SK-N-SH treated with all-trans-retinoic acid at 6 μM for 48 hours (cell line): ENCODE measurements around the gene ANXA5.
A peak's percentile ranks its signal among the peaks of the same experiment; 100 is the strongest.

Source experiments
- ATAC-seq: fragments of 200-7000 bp; cut with Tn5 transposase; 3 replicates; pipeline ENCODE4 v1.9.1; 2020; ENCODE audit warnings: mild to moderate bottlenecking, moderate library complexity
- ARNTL ChIP-seq: fragments of 450-650 bp; formaldehyde crosslinking; IDR thresholded peaks from 2 replicates; pipeline ENCODE4 v1.5.0; 2020; ENCODE audit warnings: low read depth, mild to moderate bottlenecking, moderate library complexity, borderline replicate concordance
- BACH2 ChIP-seq: fragments of 250-450 bp; sonication (Bioruptor Pico); IDR thresholded peaks from 2 replicates; pipeline ENCODE4 v1.9.0; 2021; ENCODE audit warnings: mild to moderate bottlenecking, borderline replicate concordance
- CSDC2 ChIP-seq: fragments of 250-450 bp; sonication (Bioruptor Pico); IDR thresholded peaks from 2 replicates; pipeline ENCODE4 v1.5.0; 2020; ENCODE audit warnings: mild to moderate bottlenecking, moderate library complexity
- ESRRG ChIP-seq: fragments of 250-450 bp; sonication (Bioruptor Pico); IDR thresholded peaks from 2 replicates; pipeline ENCODE4 v1.6.1; 2021; ENCODE audit warnings: mild to moderate bottlenecking
- GLIS3 ChIP-seq: fragments of 250-450 bp; sonication (Bioruptor Pico); IDR thresholded peaks from 2 replicates; pipeline ENCODE4 v1.5.0; 2020; ENCODE audit warnings: mild to moderate bottlenecking, moderate library complexity
- ISL1 ChIP-seq: fragments of 250-450 bp; sonication (Bioruptor Pico); IDR thresholded peaks from 2 replicates; pipeline ENCODE4 v2.1.2; 2022; ENCODE audit warnings: mild to moderate bottlenecking, moderate library complexity
- OSR1 ChIP-seq: fragments of 250-450 bp; sonication (Bioruptor Pico); IDR thresholded peaks from 2 replicates; pipeline ENCODE4 v1.8.0; 2022; ENCODE audit warnings: moderate library complexity, mild to moderate bottlenecking, inconsistent platforms
- PPARA ChIP-seq: fragments of 250-450 bp; sonication (Bioruptor Pico); IDR thresholded peaks from 2 replicates; pipeline ENCODE4 v1.5.0; 2020; ENCODE audit warnings: mild to moderate bottlenecking, borderline replicate concordance
- RARB ChIP-seq: fragments of 250-450 bp; sonication (Bioruptor Pico); IDR thresholded peaks from 2 replicates; pipeline ENCODE4 v1.8.0; 2021; ENCODE audit warnings: mild to moderate bottlenecking, moderate library complexity
- SNAI2 ChIP-seq: fragments of 250-450 bp; sonication (Bioruptor Pico); IDR thresholded peaks from 2 replicates; pipeline ENCODE4 v1.5.0; 2020; ENCODE audit warnings: mild to moderate bottlenecking, moderate library complexity
- TCF4 ChIP-seq: fragments of 250-450 bp; sonication (Bioruptor Pico); IDR thresholded peaks from 2 replicates; pipeline ENCODE4 v1.8.0; 2021; ENCODE audit warnings: mild to moderate bottlenecking, moderate library complexity, borderline replicate concordance
- ZC3H10 ChIP-seq: fragments of 250-450 bp; sonication (Bioruptor Pico); IDR thresholded peaks from 2 replicates; pipeline ENCODE4 v1.5.1; 2021; ENCODE audit warnings: mild to moderate bottlenecking, moderate library complexity
- ZFP3 ChIP-seq: fragments of 250-450 bp; sonication (Bioruptor Pico); IDR thresholded peaks from 2 replicates; pipeline ENCODE4 v1.5.0; 2020; ENCODE audit warnings: mild to moderate bottlenecking, moderate library complexity
- ZFP30 ChIP-seq: fragments of 450-650 bp; formaldehyde crosslinking; IDR thresholded peaks from 2 replicates; pipeline ENCODE4 v1.5.0; 2022; ENCODE audit warnings: mild to moderate bottlenecking, moderate library complexity
- ZNF565 ChIP-seq: fragments of 450-650 bp; formaldehyde crosslinking; conservative IDR thresholded peaks from 2 replicates; pipeline ENCODE4 v1.5.0; 2020; ENCODE audit warnings: low read depth, mild to moderate bottlenecking, moderate library complexity
- ZNF8 ChIP-seq: fragments of 450-650 bp; formaldehyde crosslinking; IDR thresholded peaks from 2 replicates; pipeline ENCODE4 v1.5.0; 2020; ENCODE audit warnings: mild to moderate bottlenecking, moderate library complexity
- TF ChIP-seq, protein P1 (sequence below): fragments of 250-450 bp; sonication (Bioruptor Pico); IDR thresholded peaks from 2 replicates; pipeline ENCODE4 v1.5.1; 2021; ENCODE audit warnings: mild to moderate bottlenecking, moderate library complexity
- TF ChIP-seq, protein P2 (sequence below): fragments of 250-450 bp; sonication (Bioruptor Pico); IDR thresholded peaks from 2 replicates; pipeline ENCODE4 v1.8.0; 2021; ENCODE audit warnings: low read depth, mild to moderate bottlenecking, moderate library complexity, borderline replicate concordance
- TF ChIP-seq, protein P3 (sequence below): fragments of 250-450 bp; sonication (Bioruptor Pico); IDR thresholded peaks from 2 replicates; pipeline ENCODE4 v1.5.1; 2020; ENCODE audit warnings: low read depth, mild to moderate bottlenecking, moderate library complexity
- TF ChIP-seq, protein P4 (sequence below): fragments of 250-450 bp; sonication (Bioruptor Pico); IDR thresholded peaks from 2 replicates; pipeline ENCODE4 v1.8.0; 2020; ENCODE audit warnings: mild to moderate bottlenecking, moderate library complexity, borderline replicate concordance
- TF ChIP-seq, protein P5 (sequence below): fragments of 250-450 bp; sonication (Bioruptor Pico); IDR thresholded peaks from 2 replicates; pipeline ENCODE4 v1.5.0; 2020; ENCODE audit warnings: mild to moderate bottlenecking, moderate library complexity

Gene ANXA5

DNA sequence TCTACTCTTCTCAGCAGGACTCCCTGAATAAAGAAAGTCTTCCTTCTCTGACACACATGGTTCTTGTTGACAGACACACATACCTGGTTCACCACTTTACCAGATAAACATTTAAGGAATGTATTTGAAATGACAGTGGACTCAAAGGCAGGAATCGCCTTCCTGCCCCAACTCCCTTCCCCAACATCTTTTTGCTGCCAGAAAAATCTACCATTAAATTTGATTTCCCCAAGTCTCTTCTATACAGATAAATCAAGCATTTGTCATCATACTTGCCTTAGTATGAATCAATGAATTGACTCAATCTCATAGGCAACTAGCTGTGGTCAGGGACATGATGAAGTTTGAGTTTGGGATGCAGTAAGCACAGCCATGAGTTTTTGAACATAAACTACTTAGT lies 23.3 kb upstream of the ANXA5 start:
- TF ChIP-seq ZNF565 (CRISPR knock-in tag) (no peak), ARNTL (CRISPR knock-in tag) (no peak), ESRRG (CRISPR knock-in tag) (no peak), OSR1 (CRISPR knock-in tag) (no peak), CSDC2 (CRISPR knock-in tag) (no peak)
- TF ChIP-seq, protein P1, sequence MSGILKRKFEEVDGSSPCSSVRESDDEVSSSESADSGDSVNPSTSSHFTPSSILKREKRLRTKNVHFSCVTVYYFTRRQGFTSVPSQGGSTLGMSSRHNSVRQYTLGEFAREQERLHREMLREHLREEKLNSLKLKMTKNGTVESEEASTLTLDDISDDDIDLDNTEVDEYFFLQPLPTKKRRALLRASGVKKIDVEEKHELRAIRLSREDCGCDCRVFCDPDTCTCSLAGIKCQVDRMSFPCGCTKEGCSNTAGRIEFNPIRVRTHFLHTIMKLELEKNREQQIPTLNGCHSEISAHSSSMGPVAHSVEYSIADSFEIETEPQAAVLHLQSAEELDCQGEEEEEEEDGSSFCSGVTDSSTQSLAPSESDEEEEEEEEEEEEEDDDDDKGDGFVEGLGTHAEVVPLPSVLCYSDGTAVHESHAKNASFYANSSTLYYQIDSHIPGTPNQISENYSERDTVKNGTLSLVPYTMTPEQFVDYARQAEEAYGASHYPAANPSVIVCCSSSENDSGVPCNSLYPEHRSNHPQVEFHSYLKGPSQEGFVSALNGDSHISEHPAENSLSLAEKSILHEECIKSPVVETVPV (CRISPR knock-in tag), result no peak

DNA sequence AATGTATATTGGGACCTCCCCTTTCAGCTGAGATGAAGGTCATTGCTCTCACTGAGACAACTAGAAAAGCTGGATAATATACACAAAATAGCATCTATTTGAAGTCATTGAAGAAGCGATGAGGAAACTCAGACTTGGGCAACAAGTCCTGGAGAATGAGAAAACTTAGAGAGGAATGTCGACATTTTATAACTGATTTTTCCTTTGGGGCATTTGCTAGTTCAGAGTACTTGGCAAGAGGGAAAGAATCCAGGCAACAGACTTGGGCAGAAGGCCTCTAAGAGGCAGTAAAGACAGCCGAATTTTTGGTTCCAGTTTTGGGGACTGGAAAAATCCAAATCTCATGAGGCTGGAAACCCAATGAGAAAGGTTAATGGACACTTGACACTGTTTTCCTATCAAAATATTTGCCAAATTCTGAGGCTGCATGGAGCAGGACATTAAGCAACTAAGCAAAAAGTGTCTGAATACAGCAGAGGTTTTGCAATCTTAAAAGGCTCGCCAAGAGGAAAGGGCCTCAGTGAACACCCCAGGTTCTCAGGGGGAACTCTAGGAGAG lies 21.0 kb upstream of the ANXA5 start:
- ATAC-seq, result no peak
- no peak for TF ChIP-seq BACH2 (CRISPR knock-in tag)
- TF ChIP-seq, protein P2, sequence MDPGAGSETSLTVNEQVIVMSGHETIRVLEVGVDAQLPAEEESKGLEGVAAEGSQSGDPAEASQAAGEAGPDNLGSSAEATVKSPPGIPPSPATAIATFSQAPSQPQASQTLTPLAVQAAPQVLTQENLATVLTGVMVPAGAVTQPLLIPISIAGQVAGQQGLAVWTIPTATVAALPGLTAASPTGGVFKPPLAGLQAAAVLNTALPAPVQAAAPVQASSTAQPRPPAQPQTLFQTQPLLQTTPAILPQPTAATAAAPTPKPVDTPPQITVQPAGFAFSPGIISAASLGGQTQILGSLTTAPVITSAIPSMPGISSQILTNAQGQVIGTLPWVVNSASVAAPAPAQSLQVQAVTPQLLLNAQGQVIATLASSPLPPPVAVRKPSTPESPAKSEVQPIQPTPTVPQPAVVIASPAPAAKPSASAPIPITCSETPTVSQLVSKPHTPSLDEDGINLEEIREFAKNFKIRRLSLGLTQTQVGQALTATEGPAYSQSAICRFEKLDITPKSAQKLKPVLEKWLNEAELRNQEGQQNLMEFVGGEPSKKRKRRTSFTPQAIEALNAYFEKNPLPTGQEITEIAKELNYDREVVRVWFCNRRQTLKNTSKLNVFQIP (CRISPR knock-in tag), result no peak
- no peak for TF ChIP-seq PPARA (CRISPR knock-in tag)

More for the DNA sequence above, 23.3 kb upstream of the ANXA5 start:
- ATAC-seq, result peak; percentile 68

DNA sequence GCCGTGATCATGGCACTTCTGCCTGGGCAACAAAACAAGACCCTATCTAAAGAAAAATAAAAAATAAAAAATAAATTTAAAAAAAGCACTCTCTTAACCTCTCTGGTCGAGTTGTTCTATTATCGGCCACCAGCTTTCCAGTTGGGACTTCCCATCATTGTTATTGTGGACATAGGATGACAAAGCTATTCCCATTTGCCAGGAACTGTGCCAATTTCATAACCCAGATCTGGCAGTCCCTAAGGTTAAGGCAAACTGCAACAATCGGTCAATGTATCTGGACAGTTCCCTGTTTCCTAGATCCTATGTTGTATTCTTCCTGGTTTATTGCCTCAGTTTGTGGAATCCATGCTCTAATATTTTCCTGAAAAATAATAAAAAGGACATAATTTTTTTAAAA lies 17.8 kb upstream of the ANXA5 start:
- TF ChIP-seq, protein P3, sequence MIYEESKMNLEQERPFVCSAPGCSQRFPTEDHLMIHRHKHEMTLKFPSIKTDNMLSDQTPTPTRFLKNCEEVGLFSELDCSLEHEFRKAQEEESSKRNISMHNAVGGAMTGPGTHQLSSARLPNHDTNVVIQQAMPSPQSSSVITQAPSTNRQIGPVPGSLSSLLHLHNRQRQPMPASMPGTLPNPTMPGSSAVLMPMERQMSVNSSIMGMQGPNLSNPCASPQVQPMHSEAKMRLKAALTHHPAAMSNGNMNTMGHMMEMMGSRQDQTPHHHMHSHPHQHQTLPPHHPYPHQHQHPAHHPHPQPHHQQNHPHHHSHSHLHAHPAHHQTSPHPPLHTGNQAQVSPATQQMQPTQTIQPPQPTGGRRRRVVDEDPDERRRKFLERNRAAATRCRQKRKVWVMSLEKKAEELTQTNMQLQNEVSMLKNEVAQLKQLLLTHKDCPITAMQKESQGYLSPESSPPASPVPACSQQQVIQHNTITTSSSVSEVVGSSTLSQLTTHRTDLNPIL (CRISPR knock-in tag), result no peak
- TF ChIP-seq, protein P4, sequence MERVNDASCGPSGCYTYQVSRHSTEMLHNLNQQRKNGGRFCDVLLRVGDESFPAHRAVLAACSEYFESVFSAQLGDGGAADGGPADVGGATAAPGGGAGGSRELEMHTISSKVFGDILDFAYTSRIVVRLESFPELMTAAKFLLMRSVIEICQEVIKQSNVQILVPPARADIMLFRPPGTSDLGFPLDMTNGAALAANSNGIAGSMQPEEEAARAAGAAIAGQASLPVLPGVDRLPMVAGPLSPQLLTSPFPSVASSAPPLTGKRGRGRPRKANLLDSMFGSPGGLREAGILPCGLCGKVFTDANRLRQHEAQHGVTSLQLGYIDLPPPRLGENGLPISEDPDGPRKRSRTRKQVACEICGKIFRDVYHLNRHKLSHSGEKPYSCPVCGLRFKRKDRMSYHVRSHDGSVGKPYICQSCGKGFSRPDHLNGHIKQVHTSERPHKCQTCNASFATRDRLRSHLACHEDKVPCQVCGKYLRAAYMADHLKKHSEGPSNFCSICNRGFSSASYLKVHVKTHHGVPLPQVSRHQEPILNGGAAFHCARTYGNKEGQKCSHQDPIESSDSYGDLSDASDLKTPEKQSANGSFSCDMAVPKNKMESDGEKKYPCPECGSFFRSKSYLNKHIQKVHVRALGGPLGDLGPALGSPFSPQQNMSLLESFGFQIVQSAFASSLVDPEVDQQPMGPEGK (CRISPR knock-in tag), result no peak
- no peak for TF ChIP-seq ZNF565 (CRISPR knock-in tag)
- no peak for ATAC-seq

DNA sequence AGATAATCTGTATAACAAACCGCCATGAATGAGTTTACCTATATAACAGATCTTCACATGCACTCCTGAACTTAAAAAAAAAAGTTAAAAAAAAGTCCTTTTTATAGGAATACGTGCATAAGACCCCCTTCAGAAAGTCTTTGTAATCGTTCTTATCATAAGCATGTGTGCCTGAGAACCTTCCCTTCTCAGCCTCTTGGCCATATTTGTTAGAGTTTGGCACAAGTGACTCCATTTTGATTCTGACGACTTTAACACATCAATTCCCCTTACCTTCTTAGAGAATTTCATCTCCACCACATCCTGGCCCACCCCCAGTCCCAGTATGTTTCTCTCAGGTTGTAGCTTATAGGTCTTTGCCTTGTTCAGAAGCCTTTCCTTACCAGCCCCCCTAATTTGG lies 16.0 kb upstream of the ANXA5 start:
- no peak for ATAC-seq

More for the DNA sequence above, 16.0 kb upstream of the ANXA5 start:
- TF ChIP-seq ZNF565 (CRISPR knock-in tag) (no peak), ZFP3 (CRISPR knock-in tag) (no peak), ARNTL (CRISPR knock-in tag) (no peak), SNAI2 (CRISPR knock-in tag) (no peak), GLIS3 (CRISPR knock-in tag) (no peak), TCF4 (CRISPR knock-in tag) (no peak), RARB (CRISPR knock-in tag) (no peak), ZC3H10 (CRISPR knock-in tag) (no peak), ISL1 (no peak), ESRRG (CRISPR knock-in tag) (no peak), ZFP30 (no peak), PPARA (CRISPR knock-in tag) (no peak), OSR1 (CRISPR knock-in tag) (no peak), ZNF8 (CRISPR knock-in tag) (no peak), CSDC2 (CRISPR knock-in tag) (no peak)
- TF ChIP-seq, protein P5, sequence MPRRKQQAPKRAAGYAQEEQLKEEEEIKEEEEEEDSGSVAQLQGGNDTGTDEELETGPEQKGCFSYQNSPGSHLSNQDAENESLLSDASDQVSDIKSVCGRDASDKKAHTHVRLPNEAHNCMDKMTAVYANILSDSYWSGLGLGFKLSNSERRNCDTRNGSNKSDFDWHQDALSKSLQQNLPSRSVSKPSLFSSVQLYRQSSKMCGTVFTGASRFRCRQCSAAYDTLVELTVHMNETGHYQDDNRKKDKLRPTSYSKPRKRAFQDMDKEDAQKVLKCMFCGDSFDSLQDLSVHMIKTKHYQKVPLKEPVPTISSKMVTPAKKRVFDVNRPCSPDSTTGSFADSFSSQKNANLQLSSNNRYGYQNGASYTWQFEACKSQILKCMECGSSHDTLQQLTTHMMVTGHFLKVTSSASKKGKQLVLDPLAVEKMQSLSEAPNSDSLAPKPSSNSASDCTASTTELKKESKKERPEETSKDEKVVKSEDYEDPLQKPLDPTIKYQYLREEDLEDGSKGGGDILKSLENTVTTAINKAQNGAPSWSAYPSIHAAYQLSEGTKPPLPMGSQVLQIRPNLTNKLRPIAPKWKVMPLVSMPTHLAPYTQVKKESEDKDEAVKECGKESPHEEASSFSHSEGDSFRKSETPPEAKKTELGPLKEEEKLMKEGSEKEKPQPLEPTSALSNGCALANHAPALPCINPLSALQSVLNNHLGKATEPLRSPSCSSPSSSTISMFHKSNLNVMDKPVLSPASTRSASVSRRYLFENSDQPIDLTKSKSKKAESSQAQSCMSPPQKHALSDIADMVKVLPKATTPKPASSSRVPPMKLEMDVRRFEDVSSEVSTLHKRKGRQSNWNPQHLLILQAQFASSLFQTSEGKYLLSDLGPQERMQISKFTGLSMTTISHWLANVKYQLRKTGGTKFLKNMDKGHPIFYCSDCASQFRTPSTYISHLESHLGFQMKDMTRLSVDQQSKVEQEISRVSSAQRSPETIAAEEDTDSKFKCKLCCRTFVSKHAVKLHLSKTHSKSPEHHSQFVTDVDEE (CRISPR knock-in tag), result no peak
- TF ChIP-seq, protein P2 (CRISPR knock-in tag), result no peak
- TF ChIP-seq, protein P4 (CRISPR knock-in tag), result no peak
- TF ChIP-seq, protein P1 (CRISPR knock-in tag), result no peak
